WERI-Rb-1 (cell line): Measurements from ENCODE around the gene WIPI1.
"Not testable (repeated sequence)": the region's sequence is repeated elsewhere in the genome, so short reads cannot be mapped to it uniquely, and the experiment has no call there.

Experiments
- DNase-seq: peaks from one replicate; pipeline ENCODE4 v3.0.0-alpha.2; 2020
- H3K27ac ChIP-seq: fragments of 250-450 bp; sonication (Bioruptor Pico); 2 replicates; pipeline ENCODE4 v1.5.1; 2020; ENCODE audit warnings: mild to moderate bottlenecking, moderate library complexity
- H3K27me3 ChIP-seq: fragments of 250-450 bp; sonication (Bioruptor Pico); 2 replicates; pipeline ENCODE4 v1.5.1; 2021; ENCODE audit warnings: mild to moderate bottlenecking, low read depth, moderate library complexity; ENCODE audit not compliant: insufficient read depth, severe bottlenecking
- H3K36me3 ChIP-seq: fragments of 250-450 bp; sonication (Bioruptor Pico); 2 replicates; pipeline ENCODE4 v1.5.1; 2020; ENCODE audit warnings: mild to moderate bottlenecking, moderate library complexity
- H3K4me3 ChIP-seq: 2 replicates; pipeline ENCODE4 v1.5.1; 2011; ENCODE audit warnings: low read depth, mild to moderate bottlenecking, control low read depth, low read length
- H3K9me3 ChIP-seq: fragments of 250-450 bp; sonication (Bioruptor Pico); 2 replicates; pipeline ENCODE4 v1.5.1; 2021; ENCODE audit warnings: mild to moderate bottlenecking, moderate library complexity; ENCODE audit not compliant: severe bottlenecking
- CTCF ChIP-seq: IDR thresholded peaks from 2 replicates; pipeline ENCODE4 v1.5.1; 2011; ENCODE audit warnings: low read depth, mild to moderate bottlenecking, control low read depth, inconsistent platforms, low read length

WIPI1 gene

GRCh38 chr17:68377771-68378267 lies 79.5 kb downstream of the WIPI1 start:
- H3K9me3 ChIP-seq: no peaks in the 10 kb centered on the region
- H3K27ac ChIP-seq: no peak overlapping the region
- no peak overlapping the region for H3K4me3 ChIP-seq
- no peak for TF ChIP-seq CTCF
- no peaks in the 10 kb centered on the region for H3K27me3 ChIP-seq
- DNase-seq: no peak
- no peaks in the 10 kb centered on the region for H3K36me3 ChIP-seq

- not testable (repeated sequence) for H3K9me3 ChIP-seq, H3K27me3 ChIP-seq, H3K36me3 ChIP-seq, H3K27ac ChIP-seq, DNase-seq, H3K4me3 ChIP-seq
These were observed 81.1 kb downstream of the WIPI1 start for GRCh38 chr17:68376178-68376577.

- no peak overlapping the region for H3K27ac ChIP-seq
- H3K9me3 ChIP-seq: no peaks in the 10 kb centered on the region
- TF ChIP-seq CTCF: no peak
These were observed 81.7 kb downstream of the WIPI1 start for GRCh38 chr17:68375566-68375965.

More at GRCh38 chr17:68375566-68375965, 81.7 kb downstream of the WIPI1 start:
- Histone ChIP-seq H3K27me3 (no peaks in the 10 kb centered on the region), H3K36me3 (no peaks in the 10 kb centered on the region), H3K4me3 (no peak overlapping the region)
- DNase-seq: no peak
